AG09309 (cell line): ENCODE results near the gene KCNH1.

Experiments used
- DNase-seq: peaks from one replicate; pipeline ENCODE4 v3.0.0-alpha.2; 2010; ENCODE audit warnings: low read depth
- H3K4me3 ChIP-seq: 2 replicates; pipeline ENCODE4 v1.5.1; 2011; ENCODE audit warnings: mild to moderate bottlenecking, low read depth, low read length, moderate library complexity; ENCODE audit not compliant: control insufficient read depth
- TF ChIP-seq, protein P1 (sequence below): IDR thresholded peaks from 2 replicates; pipeline ENCODE4 v1.5.1; 2011; ENCODE audit warnings: mild to moderate bottlenecking, low read depth, low read length, inconsistent platforms; ENCODE audit not compliant: insufficient read depth, control insufficient read depth; ENCODE audit errors: missing control alignments

KCNH1 gene

DNA sequence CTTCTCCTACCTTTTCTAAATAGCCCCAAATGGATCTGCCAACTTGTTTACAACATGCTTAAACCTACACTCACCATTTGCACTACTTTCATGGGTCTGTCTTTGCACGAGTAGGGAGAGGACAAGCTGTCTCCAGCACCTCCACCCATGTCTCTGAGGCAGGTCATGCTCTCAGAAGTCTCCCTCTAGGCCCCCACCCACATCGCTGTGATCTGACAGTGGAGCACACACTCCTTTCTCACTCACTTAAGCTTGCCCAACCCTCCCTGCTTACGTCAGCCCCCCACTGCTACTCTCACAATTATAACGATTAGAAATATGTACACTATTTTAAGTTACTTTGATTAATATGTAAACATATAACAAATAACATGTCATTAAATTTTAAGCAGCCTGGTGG, 141.1 kb downstream of the KCNH1 start:
- no peak for DNase-seq
- no peak overlapping the region for H3K4me3 ChIP-seq
- TF ChIP-seq, protein P1, sequence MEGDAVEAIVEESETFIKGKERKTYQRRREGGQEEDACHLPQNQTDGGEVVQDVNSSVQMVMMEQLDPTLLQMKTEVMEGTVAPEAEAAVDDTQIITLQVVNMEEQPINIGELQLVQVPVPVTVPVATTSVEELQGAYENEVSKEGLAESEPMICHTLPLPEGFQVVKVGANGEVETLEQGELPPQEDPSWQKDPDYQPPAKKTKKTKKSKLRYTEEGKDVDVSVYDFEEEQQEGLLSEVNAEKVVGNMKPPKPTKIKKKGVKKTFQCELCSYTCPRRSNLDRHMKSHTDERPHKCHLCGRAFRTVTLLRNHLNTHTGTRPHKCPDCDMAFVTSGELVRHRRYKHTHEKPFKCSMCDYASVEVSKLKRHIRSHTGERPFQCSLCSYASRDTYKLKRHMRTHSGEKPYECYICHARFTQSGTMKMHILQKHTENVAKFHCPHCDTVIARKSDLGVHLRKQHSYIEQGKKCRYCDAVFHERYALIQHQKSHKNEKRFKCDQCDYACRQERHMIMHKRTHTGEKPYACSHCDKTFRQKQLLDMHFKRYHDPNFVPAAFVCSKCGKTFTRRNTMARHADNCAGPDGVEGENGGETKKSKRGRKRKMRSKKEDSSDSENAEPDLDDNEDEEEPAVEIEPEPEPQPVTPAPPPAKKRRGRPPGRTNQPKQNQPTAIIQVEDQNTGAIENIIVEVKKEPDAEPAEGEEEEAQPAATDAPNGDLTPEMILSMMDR: no peak

DNA sequence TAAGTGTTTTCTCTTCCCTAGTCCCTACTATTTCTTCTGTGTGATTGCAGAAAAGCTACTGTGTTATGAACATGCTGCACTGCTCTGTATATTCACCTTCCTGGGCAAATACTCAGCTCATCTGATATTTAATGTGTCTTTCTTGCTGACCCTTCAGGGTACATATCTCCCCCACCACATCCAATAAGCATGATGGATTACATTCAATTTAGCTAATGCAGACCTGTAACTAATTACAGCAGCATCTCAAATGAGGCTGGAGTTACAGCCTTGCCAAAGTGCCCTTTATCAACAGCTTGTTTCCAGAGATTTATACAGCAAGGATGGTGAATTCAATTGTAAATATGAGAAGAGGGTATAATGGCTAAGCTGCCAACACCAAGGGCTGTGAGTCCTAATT, 144.0 kb downstream of the KCNH1 start:
- TF ChIP-seq, protein P1: no peak
- H3K4me3 ChIP-seq: no peak overlapping the region
- no peak for DNase-seq

DNA sequence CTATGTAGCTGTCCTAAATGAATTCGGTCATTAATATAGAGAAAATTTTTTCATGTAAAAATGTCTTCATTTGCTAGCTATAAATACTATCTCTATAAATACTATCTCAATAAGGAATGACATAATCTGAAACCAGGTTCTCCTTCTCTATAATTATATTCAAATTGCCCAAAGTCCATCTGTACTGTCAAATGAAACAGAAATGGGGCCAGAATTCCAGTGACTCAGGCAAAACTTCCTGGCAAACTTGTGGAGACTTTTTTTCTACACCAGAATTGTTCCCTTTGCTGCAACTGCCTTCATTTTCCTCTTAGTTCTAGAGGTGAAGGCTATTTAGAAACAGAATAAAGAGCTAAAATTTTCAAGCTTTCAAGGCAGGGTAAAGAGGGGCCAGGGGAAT, 152.5 kb downstream of the KCNH1 start:
- H3K4me3 ChIP-seq: no peak overlapping the region
- DNase-seq: no peak
- TF ChIP-seq, protein P1: no peak

DNA sequence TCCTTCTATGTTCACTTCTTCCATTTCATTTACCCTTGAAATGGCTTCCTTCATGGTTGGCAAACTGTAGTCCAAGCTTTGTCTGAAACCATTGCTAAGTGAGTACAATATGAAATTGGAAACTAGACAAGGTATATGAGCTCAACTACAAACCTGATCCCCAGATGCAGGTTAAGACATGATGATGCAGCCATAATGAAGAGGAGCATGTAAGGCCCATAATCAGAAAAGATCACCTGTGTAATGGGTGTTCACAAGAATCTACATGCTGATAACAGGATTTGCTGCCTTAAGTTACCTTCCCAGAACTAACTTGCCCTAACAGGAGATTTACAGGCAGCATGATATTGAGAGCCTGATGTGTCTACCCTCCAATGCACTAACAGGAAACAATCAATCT, 153.9 kb downstream of the KCNH1 start:
- DNase-seq: no peak
- TF ChIP-seq, protein P1: no peak
- H3K4me3 ChIP-seq: no peak overlapping the region

DNA sequence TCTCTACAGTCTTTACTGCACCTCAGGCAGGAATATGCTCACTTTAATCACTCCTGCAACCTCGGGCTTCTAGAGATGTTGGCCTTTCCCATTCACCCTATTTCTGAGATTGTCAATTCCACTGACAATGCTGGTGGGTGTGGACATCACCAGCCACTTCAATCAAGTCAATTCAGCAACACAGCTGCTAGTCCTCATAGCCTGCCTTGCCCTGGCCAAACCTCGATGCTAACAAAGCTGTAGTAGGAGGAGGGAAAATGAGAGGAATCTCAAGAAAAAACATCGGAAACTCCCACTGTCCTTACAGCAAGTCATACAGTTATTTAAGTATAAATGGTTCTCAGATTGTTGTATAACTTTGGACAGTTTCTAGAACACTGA, 155.0 kb downstream of the KCNH1 start:
- DNase-seq: no peak
- no peak overlapping the region for H3K4me3 ChIP-seq
- TF ChIP-seq, protein P1: no peak

DNA sequence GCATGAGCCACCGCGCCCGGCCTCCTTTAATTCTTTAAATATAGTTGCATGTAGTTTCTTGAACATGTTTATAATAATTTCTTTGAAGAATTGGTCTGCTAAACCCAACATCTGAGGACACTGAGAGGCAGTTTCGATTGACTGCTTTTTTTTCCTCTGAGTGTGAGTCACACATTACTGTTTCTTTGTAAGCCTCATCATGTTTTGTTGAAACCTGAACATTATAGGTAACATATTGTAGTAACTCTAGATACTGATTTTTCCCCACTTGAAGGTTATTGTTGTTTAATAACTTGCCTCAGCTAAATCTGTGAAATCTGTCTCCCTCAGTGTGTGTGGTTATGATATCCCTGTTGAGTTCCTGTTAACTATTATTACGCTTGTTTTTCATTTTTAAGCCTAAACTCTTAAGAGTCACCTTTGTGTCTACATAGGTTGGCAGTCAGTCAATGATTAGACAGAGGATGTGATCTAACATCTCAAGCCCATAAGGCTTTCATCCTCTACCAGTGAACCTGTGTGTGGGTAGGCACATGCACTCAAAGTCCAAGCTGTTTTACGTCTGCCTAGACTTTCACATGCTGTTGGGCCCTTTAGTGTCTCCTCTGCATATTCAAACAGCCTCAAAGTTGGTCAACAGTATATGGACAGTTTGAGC, 155.5 kb downstream of the KCNH1 start:
- TF ChIP-seq, protein P1: no peak

More for the DNA sequence above, 155.5 kb downstream of the KCNH1 start:
- DNase-seq: no peak
- H3K4me3 ChIP-seq: no peak overlapping the region
